NCI-H2107 treated with DMSO at 0.1 percent for 48 hours (cell line): ENCODE results near the gene DLX3.

Experiments used
- DNase-seq: peaks from one replicate; lab custom pipeline; 2025; ENCODE audit not compliant: unreplicated experiment; lab: John Stamatoyannopoulos, UW

The DLX3 gene

GRCh38 chr17:49992933-49993422 lies 2.0 kb downstream of the DLX3 start:
- no peak for DNase-seq

- no peak for DNase-seq
Observed at GRCh38 chr17:49992191-49992932, 2.7 kb downstream of the DLX3 start.

GRCh38 chr17:49991409-49991808 lies 3.6 kb downstream of the DLX3 start:
- DNase-seq: no peak

GRCh38 chr17:49990921-49991320 lies 4.1 kb downstream of the DLX3 start:
- no peak for DNase-seq

GRCh38 chr17:49990331-49990730 lies 4.7 kb downstream of the DLX3 start:
- DNase-seq: no peak

- no peak for DNase-seq
Observed at GRCh38 chr17:49989518-49989880, 5.5 kb downstream of the DLX3 start.

GRCh38 chr17:49987681-49988441 lies 7.2 kb downstream of the DLX3 start:
- DNase-seq: peak; percentile 48

GRCh38 chr17:49987290-49987585 lies 7.8 kb downstream of the DLX3 start:
- DNase-seq: no peak

- DNase-seq: no peak
Observed at GRCh38 chr17:49986396-49987289, 8.4 kb downstream of the DLX3 start.

GRCh38 chr17:49985310-49985990 lies 9.6 kb downstream of the DLX3 start:
- no peak for DNase-seq

- no peak for DNase-seq
Observed at GRCh38 chr17:49984776-49985175, 10.2 kb downstream of the DLX3 start.

- no peak for DNase-seq
Observed at GRCh38 chr17:49984283-49984682, 10.7 kb downstream of the DLX3 start.

- DNase-seq: no peak
Observed at GRCh38 chr17:49980703-49981197, 14.3 kb downstream of the DLX3 start.

- no peak for DNase-seq
Observed at GRCh38 chr17:49979748-49980479, 15.1 kb downstream of the DLX3 start.

GRCh38 chr17:49978501-49978900 lies 16.5 kb downstream of the DLX3 start:
- no peak for DNase-seq

- no peak for DNase-seq
Observed at GRCh38 chr17:49977463-49978389, 17.3 kb downstream of the DLX3 start.

- DNase-seq: no peak
Observed at GRCh38 chr17:49976828-49977202, 18.2 kb downstream of the DLX3 start.

- no peak for DNase-seq
Observed at GRCh38 chr17:49976163-49976827, 18.7 kb downstream of the DLX3 start.

- no peak for DNase-seq
Observed at GRCh38 chr17:49975531-49975930, 19.5 kb downstream of the DLX3 start.
